ENCODE measurements around the gene XYLT1.

DNA sequence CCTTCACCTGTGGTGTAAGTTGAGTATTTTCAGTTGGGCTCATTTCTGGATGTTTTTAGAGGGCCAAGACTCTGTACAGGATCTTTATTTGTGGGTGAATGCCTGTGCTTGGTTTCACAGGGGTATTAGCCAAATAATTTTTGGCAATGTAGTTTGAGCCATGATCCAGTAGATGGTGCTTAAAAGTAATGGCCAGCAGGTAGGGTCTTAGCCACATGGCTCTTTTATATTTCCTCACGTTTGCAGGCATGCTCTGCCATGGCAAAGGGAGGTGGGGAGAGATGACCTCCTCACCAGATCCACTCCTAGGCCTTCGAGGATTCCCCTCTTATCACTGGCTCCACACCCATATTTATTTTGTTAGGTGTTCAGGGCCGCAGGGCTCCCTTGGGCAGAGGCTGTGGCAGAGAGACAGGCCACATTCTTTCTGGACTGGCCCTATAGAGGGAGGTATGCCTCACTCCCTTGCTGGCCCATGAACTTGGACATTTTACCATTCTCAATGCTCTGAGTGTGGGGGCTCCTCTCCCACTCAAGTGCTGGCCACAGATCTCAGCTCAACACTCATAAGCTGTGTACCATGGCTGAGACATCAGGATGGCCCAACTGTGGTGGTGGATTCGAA is 417.1 kb downstream of the XYLT1 start:
- TF ChIP-seq EZH2 (IDR thresholded peaks at IDR 0.05; ENCODE audit: insufficient read depth, poor library complexity, severe bottlenecking) = no peak
- no peak for TF ChIP-seq EZH2phosphoT487 (IDR thresholded peaks at IDR 0.05; ENCODE audit: insufficient read depth, low read depth)
